HL-60 (cell line): ENCODE measurements around the gene ITSN2.

ENCODE experiments used
- DNase-seq, 2 experiments: peaks; one replicate each; pipeline ENCODE4 v3.0.0-alpha.2; 2010 to 2020; ENCODE audit warnings: low read depth in 1 of 2, low spot score in 1 of 2
- H3K27ac ChIP-seq: fragments of 250-450 bp; sonication (Bioruptor Pico); replicated peaks from 2 replicates; pipeline ENCODE4 v1.5.1; 2020; ENCODE audit warnings: mild to moderate bottlenecking, moderate library complexity
- H3K27me3 ChIP-seq: fragments of 250-450 bp; sonication (Bioruptor Pico); 2 replicates; pipeline ENCODE4 v1.5.1; 2021; ENCODE audit warnings: mild to moderate bottlenecking, moderate library complexity; ENCODE audit not compliant: insufficient read depth, poor library complexity, severe bottlenecking
- H3K4me3 ChIP-seq: replicated peaks from 2 replicates; pipeline ENCODE4 v1.5.1; 2011; ENCODE audit warnings: mild to moderate bottlenecking, control low read depth, low read length; ENCODE audit not compliant: insufficient read depth
- CTCF ChIP-seq: IDR thresholded peaks from one replicate; pipeline ENCODE4 v1.5.1; 2011; ENCODE audit warnings: low read length, control low read depth, inconsistent platforms; ENCODE audit not compliant: insufficient read depth
- GABPA ChIP-seq: IDR thresholded peaks from 2 replicates; pipeline ENCODE4 v1.6.1; 2012; ENCODE audit warnings: low read depth
- POLR2AphosphoS5 ChIP-seq: IDR thresholded peaks from 2 replicates; pipeline ENCODE4 v1.6.1; 2012; ENCODE audit warnings: low read depth
- REST ChIP-seq: IDR thresholded peaks from 2 replicates; pipeline ENCODE4 v1.6.1; 2012; ENCODE audit warnings: low read depth; ENCODE audit not compliant: insufficient replicate concordance
- SPI1 ChIP-seq: IDR thresholded peaks from 2 replicates; pipeline ENCODE4 v1.6.1; 2012; ENCODE audit warnings: low read depth, mild to moderate bottlenecking, borderline replicate concordance

The ITSN2 gene

GRCh38 chr2:24265212-24265611 is 95.1 kb downstream of the ITSN2 start:
- H3K27me3 ChIP-seq, result no peaks in the 10 kb centered on the region
- no peak overlapping the region for H3K27ac ChIP-seq
- H3K4me3 ChIP-seq, result no peak overlapping the region
- DNase-seq, result no peak
- TF ChIP-seq SPI1, result no peak
- TF ChIP-seq POLR2AphosphoS5, result no peak
- no peak for TF ChIP-seq REST
- TF ChIP-seq CTCF, result no peak
- no peak for TF ChIP-seq GABPA

GRCh38 chr2:24262421-24262970 is 97.8 kb downstream of the ITSN2 start:
- Histone ChIP-seq H3K4me3 (no peak overlapping the region), H3K27ac (no peak overlapping the region), H3K27me3 (no peaks in the 10 kb centered on the region)
- TF ChIP-seq POLR2AphosphoS5 (no peak), SPI1 (no peak), CTCF (no peak), REST (no peak)
- DNase-seq, result no peak

GRCh38 chr2:24261441-24261840 is 98.9 kb downstream of the ITSN2 start:
- Histone ChIP-seq H3K27ac (no peak overlapping the region), H3K27me3 (no peaks in the 10 kb centered on the region), H3K4me3 (no peak overlapping the region)
- TF ChIP-seq POLR2AphosphoS5, result no peak
- no peak for TF ChIP-seq SPI1
- TF ChIP-seq CTCF, result no peak
- no peak for TF ChIP-seq REST
- TF ChIP-seq GABPA, result no peak
- no peak for DNase-seq
